K562 (cell line): ENCODE results near the gene TBC1D1. TPM values are rescaled to one million over a fixed set of nuclear protein-coding genes. Genes with fewer than 3 reads are reported as not detected.

Experiments used
- ATAC-seq: fragments of 200-7000 bp; cut with Tn5 transposase; 3 replicates; pipeline ENCODE4 v1.9.1; 2020; ENCODE audit warnings: moderate library complexity
- BruUV-seq: library from RNA; stranded (reverse); fragments of 400-500 nt; replicated peaks from 2 replicates; lab custom pipeline; 2021; lab: Mats Ljungman, UMichigan
- CTCF ChIA-PET: fragments of 300-600 bp; formaldehyde crosslinking; extraction: SDS; loops from one replicate; lab custom pipeline; 2021; ENCODE audit warnings: low intra/inter-chr PET ratio; lab: Yijun Ruan, JAX
- POLR2A ChIA-PET: fragments of 300-600, 350-650 bp; sonication (Branson Sonifier 250); formaldehyde crosslinking; extraction: SDS; loops from one replicate; lab custom pipeline; 2021; ENCODE audit warnings: antibody characterized with exemption, inconsistent platforms; lab: Yijun Ruan, JAX
- DNase-seq, 4 experiments: peaks; one replicate each; pipeline versions ENCODE4 v3.0.0 to v3.0.0-alpha.2; 2011 to 2018; ENCODE audit warnings: low spot score in 3 of 4, mixed read lengths in 3 of 4; ENCODE audit errors: extremely low read depth in 1 of 4
- FAIRE-seq: peaks from 2 replicates; lab custom pipeline; 2011; peaks lifted over from hg19 to GRCh38; lab: Jason Lieb, UNC
- H2AFZ ChIP-seq: 2 replicates; pipeline ENCODE4 v1.6.0; 2011; ENCODE audit warnings: low read depth, low read length, control low read depth, inconsistent platforms
- H3K27ac ChIP-seq: fragments of 200-600 bp; 3 replicates; pipeline ENCODE4 v1.8.0; 2011; ENCODE audit warnings: low read depth, mild to moderate bottlenecking, control low read depth, inconsistent platforms, low read length, moderate library complexity, mixed read lengths; ENCODE audit errors: extremely low read depth
- H3K27me3 ChIP-seq, 2 experiments: fragments of 300-600 bp in 1 of 2; 2 replicates in 1 of 2; 3 replicates in 1 of 2; pipeline versions ENCODE4 v1.6.0 to v1.8.0; 2011; ENCODE audit warnings: inconsistent platforms in 2 of 2, low read length in 2 of 2, mild to moderate bottlenecking in 1 of 2, mixed read lengths in 1 of 2, moderate library complexity in 1 of 2; ENCODE audit not compliant: control insufficient read depth in 2 of 2, insufficient read depth in 2 of 2
- H3K36me3 ChIP-seq: fragments of 300-600 bp; 3 replicates; pipeline ENCODE4 v1.8.0; 2011; ENCODE audit warnings: mild to moderate bottlenecking, low read length, inconsistent platforms; ENCODE audit not compliant: control insufficient read depth, insufficient read depth
- H3K4me1 ChIP-seq, 2 experiments: fragments of 200-600 bp in 1 of 2; replicated peaks in 1 of 2; 2 replicates in 1 of 2; 3 replicates in 1 of 2; pipeline versions ENCODE4 v1.5.1 to v1.8.0; 2011; ENCODE audit warnings: inconsistent platforms in 2 of 2, low read length in 2 of 2, mild to moderate bottlenecking in 1 of 2, mixed read lengths in 1 of 2, moderate library complexity in 1 of 2; ENCODE audit not compliant: control insufficient read depth in 2 of 2, insufficient read depth in 2 of 2
- H3K4me2 ChIP-seq: 2 replicates; pipeline ENCODE4 v1.6.1; 2011; ENCODE audit warnings: low read length, control low read depth, inconsistent platforms, mixed read lengths; ENCODE audit not compliant: insufficient read depth
- H3K4me3 ChIP-seq: fragments of 200-600 bp; sonication (generic), shearing (Covaris generic); 2 replicates; pipeline ENCODE4 v1.5.1; 2016; ENCODE audit warnings: control low read depth, inconsistent platforms
- H3K79me2 ChIP-seq: fragments of 200-600 bp; 3 replicates; pipeline ENCODE4 v1.8.0; 2011; ENCODE audit warnings: low read length, inconsistent platforms; ENCODE audit not compliant: control insufficient read depth, insufficient read depth
- H3K9ac ChIP-seq, 2 experiments: 2 replicates each; pipeline versions ENCODE4 v1.6.0 to v1.6.1; 2011; ENCODE audit warnings: low read depth in 2 of 2, low read length in 2 of 2, control low read depth in 1 of 2, inconsistent platforms in 1 of 2, mild to moderate bottlenecking in 1 of 2, mixed read lengths in 1 of 2; ENCODE audit not compliant: insufficient read depth in 1 of 2
- H3K9me1 ChIP-seq: one replicate; pipeline ENCODE4 v1.6.0; 2011; ENCODE audit warnings: inconsistent platforms, mild to moderate bottlenecking, low read length, moderate library complexity; ENCODE audit not compliant: control insufficient read depth, insufficient read depth
- H3K9me3 ChIP-seq: replicated peaks from 2 replicates; pipeline ENCODE4 v1.5.1; 2011; ENCODE audit warnings: low read depth, low read length, inconsistent platforms; ENCODE audit not compliant: control insufficient read depth, insufficient read depth
- H4K20me1 ChIP-seq: replicated peaks from 2 replicates; pipeline ENCODE4 v1.6.1; 2011; ENCODE audit warnings: low read length, inconsistent platforms, mixed read lengths; ENCODE audit not compliant: control insufficient read depth, insufficient read depth
- SUPT5H ChIP-seq: fragments of 450-650 bp; IDR thresholded peaks from 2 replicates; pipeline ENCODE4 v1.6.1; 2016
- ZBTB8A ChIP-seq: fragments of 450-650 bp; IDR thresholded peaks from 2 replicates; pipeline ENCODE4 v1.6.1; 2018; ENCODE audit warnings: mild to moderate bottlenecking, moderate library complexity; ENCODE audit not compliant: partially characterized antibody
- ZFP91 ChIP-seq: sonication (generic); formaldehyde crosslinking; IDR thresholded peaks from 2 replicates; pipeline ENCODE4 v1.8.0; 2022; ENCODE audit warnings: mild to moderate bottlenecking, missing genetic modification reagents
- WGBS: fragments of 100-300 bp; shearing (Covaris generic); methylation state at CpG from one replicate; pipeline ENCODE4 v1.1.6; 2016; ENCODE audit warnings: low coverage, mixed read lengths; ENCODE audit not compliant: insufficient coverage; ENCODE audit errors: missing lambda C conversion rate; 5-methylcytosine and 5-hydroxymethylcytosine counted together
- in situ Hi-C: fragments of 300-500 bp; cut with MboI; formaldehyde crosslinking; loops from 4 replicates; pipeline ENCODE4 v1.15.0; 2018; ENCODE audit warnings: inconsistent platforms, mixed read lengths
- intact Hi-C: fragments of 100-400 bp; cut with micrococcal nuclease; formaldehyde crosslinking; loops from 2 replicates; pipeline ENCODE4 v1.14.2; 2022
- polyA plus RNA-seq, 8 experiments: library from polyadenylated mRNA; depleted of rRNA in 4 of 8; stranded (reverse) in 5 of 8; unstranded in 3 of 8; fragments of >200 nt; fragmentation: Nextera tagmentation in 2 of 8; fragmentation: Illumina TruSeq in 1 of 8; extraction: Ambion mirVana in 2 of 8; extraction: Trizol in 1 of 8; gene quantifications; 2 replicates each; pipeline versions ENCODE4 v1.2.1 to v1.2.3, GENCODE V29; 2011 to 2014; ENCODE audit warnings: inconsistent platforms in 1 of 8, missing spikeins in 1 of 8
- total RNA-seq, 7 experiments: library from RNA; depleted of rRNA in 6 of 7; stranded (reverse); fragments of >200 nt in 6 of 7; fragmentation: Illumina TruSeq in 2 of 7; extraction: Trizol in 2 of 7; gene quantifications; 2 replicates each; pipeline versions ENCODE4 v1.2.1 to v1.2.3, GENCODE V29; 2011 to 2021; ENCODE audit warnings: low replicate concordance in 1 of 7
- TF ChIP-seq, protein P1 (sequence below): fragments of 250-450 bp; sonication (Bioruptor Pico); IDR thresholded peaks from 2 replicates; pipeline ENCODE4 v1.5.1; 2021; ENCODE audit warnings: mild to moderate bottlenecking

TBC1D1 gene
- total and polyA plus RNA-seq, 9 of the 15 experiments (the other 6 are each of a cell fraction or from before 2014, with no cell fraction given), result 0.59 to 14.2 (median 8.8) TPM

GRCh38 chr4:37946503-37947179 lies 55.8 kb downstream of the TBC1D1 start:
- in situ Hi-C loops, result no loop called here
- TF ChIP-seq, protein P1, sequence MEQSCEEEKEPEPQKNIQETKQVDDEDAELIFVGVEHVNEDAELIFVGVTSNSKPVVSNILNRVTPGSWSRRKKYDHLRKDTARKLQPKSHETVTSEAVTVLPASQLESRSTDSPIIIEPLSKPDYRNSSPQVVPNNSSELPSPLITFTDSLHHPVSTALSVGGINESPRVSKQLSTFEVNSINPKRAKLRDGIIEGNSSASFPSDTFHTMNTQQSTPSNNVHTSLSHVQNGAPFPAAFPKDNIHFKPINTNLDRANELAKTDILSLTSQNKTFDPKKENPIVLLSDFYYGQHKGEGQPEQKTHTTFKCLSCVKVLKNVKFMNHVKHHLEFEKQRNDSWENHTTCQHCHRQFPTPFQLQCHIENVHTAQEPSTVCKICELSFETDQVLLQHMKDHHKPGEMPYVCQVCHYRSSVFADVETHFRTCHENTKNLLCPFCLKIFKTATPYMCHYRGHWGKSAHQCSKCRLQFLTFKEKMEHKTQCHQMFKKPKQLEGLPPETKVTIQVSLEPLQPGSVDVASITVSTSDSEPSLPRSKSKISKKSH (CRISPR knock-in tag), result no peak
- TF ChIP-seq ZBTB8A (no peak), ZFP91 (CRISPR knock-in tag) (no peak), SUPT5H (no peak)
- intact Hi-C loops, result no loop called here
- Histone ChIP-seq H3K27ac (no peak overlapping the region), H3K9me1 (no peaks in the 10 kb centered on the region), H4K20me1 (no peaks in the 10 kb centered on the region), H3K4me2 (no peak overlapping the region), H3K9me3 (no peaks in the 10 kb centered on the region), H3K9ac (no peak overlapping the region), H3K79me2 (no peaks in the 10 kb centered on the region), H3K36me3 (no peaks in the 10 kb centered on the region), H2AFZ (no peak overlapping the region), H3K4me1 (no peaks in the 10 kb centered on the region), H3K4me3 (no peak overlapping the region), H3K27me3 (peaks cover 14 to 18% of the 10 kb centered on the region in 2 experiments)
- FAIRE-seq (no peak), ATAC-seq (no peak), DNase-seq (no peak)
- CTCF ChIA-PET, result no interaction called here
- POLR2A ChIA-PET, result interaction anchor here (0.8 kb wide), 1 partner anchor 161 kb away, joined by 3 read pairs; no protein-coding TSS in a partner anchor
- no TSS peak for BruUV-seq
- 0% methylated on average over 10 of the region's 10 CpGs for WGBS
